ENCODE results near the gene SYNE1.
"Not testable (repeated sequence)": the region's sequence is repeated elsewhere in the genome, so short reads cannot be mapped to it uniquely, and the experiment has no call there.

The SYNE1 gene

GRCh38 chr6:152368751-152369624, 268.2 kb downstream of the SYNE1 start:
- no peak for DNase-seq (ENCODE audit: low read depth)

DNA sequence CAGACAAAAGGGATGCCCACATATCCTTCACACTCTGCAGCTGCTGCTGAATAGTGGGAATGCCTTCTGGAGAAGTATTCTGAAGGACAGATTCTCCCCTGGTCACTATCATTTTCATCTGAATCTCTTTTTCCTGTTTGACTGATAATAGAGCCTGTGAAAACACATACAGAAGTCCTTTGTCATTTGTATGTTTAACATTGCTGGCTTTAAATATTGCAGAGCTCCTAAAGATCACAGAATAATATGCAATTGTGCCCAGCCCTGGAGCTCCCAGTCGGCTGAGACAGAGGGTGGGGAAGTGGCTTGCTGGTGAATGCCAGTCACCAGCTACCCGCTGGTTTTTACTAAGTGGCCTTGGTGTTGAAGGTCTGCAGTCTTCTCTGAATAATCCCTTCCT, 272.3 kb downstream of the SYNE1 start:
- no peak for DNase-seq (ENCODE audit: low read depth)

DNA sequence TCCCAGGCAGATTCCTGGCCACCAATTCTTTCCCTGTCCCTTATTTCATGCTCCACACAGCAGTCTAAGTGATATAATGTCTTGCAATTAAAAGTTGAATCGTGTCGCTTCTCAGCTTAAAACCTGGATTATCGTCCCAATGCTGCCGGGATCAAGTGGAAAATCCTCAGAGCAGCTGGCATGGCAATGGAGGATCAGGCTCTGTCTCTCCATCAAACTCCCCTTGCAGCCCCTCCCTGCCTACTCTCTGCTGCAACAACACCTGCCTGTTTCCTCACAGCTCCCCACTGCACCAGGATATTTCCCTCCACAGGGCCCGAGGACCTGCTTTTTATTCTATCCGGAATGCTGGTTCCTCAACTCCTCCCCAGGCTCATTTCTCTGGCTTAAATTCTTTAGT, 277.1 kb downstream of the SYNE1 start:
- DNase-seq (ENCODE audit: low read depth): no peak

DNA sequence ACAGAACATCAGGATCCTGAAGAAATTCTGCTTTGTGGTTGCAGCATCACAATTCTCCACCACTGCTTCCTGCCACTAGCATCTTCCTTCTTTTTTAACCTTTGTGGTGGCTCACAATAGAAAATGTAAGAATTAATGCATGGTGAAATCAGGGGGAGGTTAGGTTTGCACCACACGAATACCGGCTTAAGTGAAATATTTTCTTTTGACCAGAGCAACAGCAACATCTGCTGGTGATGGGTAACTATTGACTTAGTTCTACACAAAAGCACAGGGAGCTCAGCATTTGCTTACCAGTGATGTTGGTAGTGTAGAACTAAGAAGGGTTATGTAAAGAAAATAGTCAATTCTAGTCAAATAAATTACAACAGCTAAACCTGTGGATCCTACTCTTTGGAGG, 280.5 kb downstream of the SYNE1 start:
- DNase-seq (ENCODE audit: low read depth): no peak

DNA sequence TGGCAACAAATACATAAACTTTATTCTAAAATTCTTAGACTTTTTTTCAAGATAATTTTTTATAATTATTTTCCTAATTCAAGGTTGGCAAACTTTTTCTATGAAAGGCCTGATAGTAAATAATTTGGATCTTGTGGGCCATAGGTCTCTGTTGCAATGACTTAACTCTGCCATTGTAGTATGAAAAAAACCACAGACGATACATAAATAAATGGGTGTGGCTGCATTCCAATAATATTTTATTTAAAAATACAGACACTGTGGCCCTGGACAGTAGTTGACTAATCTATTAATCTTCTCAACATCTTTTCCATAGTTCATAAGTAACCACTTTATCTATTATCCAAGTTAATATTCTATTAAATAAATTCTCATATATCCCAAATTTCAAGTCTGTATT, 281.1 kb downstream of the SYNE1 start:
- no peak for DNase-seq (ENCODE audit: low read depth)

- no peak for DNase-seq (ENCODE audit: low read depth)
These were observed 282.0 kb downstream of the SYNE1 start for GRCh38 chr6:152355166-152355565.

DNA sequence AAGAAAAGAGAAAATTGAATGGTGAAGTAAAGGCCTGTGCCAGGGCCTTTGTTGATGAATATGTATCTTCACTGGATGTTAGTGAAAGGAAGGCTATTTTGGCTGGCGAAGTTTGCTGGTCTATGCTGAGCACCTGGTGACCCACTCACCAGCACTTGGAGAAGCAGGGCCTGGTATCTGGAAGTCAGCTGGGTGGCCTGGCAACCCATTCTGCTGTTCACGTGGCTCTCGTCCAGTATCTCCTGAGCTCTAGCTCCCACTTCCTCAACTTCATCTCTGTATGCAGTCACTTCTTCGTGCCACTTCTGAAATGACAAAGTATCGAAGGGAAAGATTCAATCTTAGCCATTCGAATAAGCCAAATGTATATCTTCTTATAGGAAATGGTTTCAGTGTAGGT, 283.7 kb downstream of the SYNE1 start:
- no peak for DNase-seq (ENCODE audit: low read depth)

GRCh38 chr6:152351742-152352141, 285.4 kb downstream of the SYNE1 start:
- DNase-seq (ENCODE audit: low read depth): no peak

DNA sequence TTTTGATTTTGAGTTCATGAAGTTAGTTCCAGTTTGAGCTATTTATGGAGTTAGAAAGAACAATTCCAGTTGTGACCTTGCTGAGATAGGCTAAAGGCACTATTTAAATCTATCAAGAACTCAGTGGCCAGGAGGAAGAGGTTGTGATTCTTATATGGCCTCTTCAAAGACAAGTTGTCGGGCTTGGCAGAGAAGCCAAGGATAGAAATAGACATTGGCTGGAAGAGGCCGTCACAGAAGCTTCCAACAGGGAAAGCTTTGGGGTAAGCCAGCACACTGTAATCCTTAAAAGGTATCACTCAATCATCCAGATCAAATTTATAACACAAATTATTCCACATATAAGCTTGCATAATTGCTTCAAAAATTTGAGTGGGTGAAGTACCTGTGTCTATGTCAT, 286.1 kb downstream of the SYNE1 start:
- no peak for DNase-seq (ENCODE audit: low read depth)

GRCh38 chr6:152348116-152348515, 289.0 kb downstream of the SYNE1 start:
- DNase-seq (ENCODE audit: low read depth): no peak

DNA sequence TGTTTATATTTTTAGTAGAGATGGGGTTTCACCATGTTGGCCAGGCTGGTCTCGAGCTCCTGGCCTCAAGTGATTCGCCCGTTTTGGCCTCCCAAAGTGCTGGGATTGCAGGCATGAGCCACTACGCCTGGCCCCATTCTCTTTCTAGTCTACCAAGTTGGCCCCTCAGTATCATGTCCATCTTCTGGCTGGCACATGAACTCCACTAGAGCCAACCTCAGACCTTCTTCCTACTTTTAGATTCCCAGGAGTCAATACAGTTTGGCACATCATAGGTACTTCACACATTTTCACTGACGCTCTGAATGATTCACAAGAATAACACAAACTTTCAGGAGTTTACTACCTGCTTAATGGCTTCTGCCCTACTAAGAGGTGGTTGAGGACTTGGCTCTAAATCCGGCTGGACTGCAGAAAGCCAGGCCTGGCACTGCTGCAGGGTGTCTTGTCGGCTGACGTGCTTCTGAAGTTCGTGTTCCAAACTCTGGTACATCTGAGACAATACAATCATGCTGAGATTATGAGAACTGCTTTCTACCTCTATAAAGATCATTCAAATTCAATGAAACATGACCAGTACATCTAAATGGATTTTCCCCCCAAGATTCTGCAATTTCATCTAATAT, 293.3 kb downstream of the SYNE1 start:
- no peak for DNase-seq (ENCODE audit: low read depth)

GRCh38 chr6:152341596-152341995, 295.6 kb downstream of the SYNE1 start:
- DNase-seq (ENCODE audit: low read depth): no peak

DNA sequence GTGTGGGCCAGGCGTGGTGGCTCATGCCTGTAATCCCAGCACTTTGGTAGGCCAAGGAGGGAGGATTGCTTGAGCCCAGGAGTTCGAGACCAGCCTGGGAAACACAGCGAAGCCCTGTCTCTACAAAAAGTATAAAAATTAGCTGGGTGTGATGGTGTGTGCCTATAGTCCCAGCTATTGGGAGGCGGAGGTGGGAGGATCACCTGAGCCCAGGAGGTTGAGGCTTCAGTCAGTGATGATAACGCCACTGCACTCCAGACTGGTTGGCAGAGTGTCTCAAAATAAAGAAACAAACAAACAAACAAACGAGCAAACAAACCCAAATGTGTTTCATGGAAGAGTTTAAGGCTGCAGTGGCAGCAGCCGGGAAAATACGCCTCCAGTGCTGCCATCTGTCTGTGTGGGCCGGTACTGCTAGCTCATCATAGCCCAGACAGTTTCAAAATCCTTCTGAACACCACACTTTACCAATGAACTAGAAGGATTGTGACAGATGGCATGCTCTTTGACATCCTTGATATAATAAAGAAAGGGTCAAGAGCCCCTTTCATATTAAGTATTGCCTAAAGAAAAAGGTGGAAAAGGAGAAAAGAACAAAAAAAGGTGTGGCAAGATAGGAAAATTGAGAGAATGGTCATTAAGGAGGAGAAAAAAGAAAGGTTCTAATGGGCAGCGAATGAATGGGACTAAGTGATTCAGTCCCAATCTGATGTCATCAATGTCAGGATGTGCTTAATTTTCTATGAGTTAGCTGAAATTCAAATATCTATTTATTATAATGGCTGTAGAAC, 298.6 kb downstream of the SYNE1 start:
- DNase-seq (ENCODE audit: low read depth): peak; percentile 28

DNA sequence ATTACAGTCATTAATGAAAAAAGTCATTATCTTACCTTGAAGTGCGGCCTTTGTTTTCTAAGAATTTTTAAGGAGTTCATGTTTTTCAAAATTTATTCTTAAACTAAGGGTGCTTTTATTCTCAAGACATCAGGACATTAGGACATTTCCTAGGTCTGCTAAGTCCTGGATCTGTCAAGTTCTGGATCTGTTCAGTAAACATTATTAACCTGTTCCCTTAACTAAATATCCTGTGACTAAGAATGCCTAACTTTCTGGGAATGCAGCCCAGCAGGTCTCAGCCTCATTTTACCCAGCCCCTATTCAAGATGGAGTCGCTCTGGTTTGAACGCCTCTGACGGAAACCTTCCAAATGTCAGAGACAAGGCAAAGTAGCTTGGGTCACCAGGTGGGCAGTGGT, 302.6 kb downstream of the SYNE1 start:
- no peak for DNase-seq (ENCODE audit: low read depth)

- DNase-seq (ENCODE audit: low read depth): no peak
These were observed 306.2 kb downstream of the SYNE1 start for GRCh38 chr6:152330961-152331360.

- no peak for DNase-seq (ENCODE audit: low read depth)
These were observed 307.3 kb downstream of the SYNE1 start for GRCh38 chr6:152329638-152330448.

DNA sequence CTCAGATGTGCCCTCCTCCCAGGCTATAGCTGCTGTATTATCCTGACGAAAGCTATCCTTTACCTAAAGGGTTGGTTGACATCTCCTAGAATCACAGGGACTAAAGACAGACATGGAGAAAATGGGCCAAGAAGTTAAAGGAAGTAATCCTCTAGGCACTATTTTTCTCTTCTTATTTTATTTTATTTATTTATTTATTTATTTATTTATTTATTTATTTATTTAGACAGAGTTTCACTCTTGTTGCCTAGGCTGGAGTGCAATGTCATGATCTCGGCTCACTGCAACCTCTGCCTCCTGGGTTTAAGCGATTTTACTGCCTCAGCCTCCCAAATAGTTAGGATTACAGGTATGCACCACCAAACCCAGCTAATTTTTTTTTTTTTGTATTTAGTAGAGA, 309.0 kb downstream of the SYNE1 start:
- not testable (repeated sequence) for DNase-seq (ENCODE audit: low read depth)

- no peak for DNase-seq (ENCODE audit: low read depth)
These were observed 313.8 kb downstream of the SYNE1 start for GRCh38 chr6:152323376-152323775.

- DNase-seq (ENCODE audit: low read depth): no peak
These were observed 318.9 kb downstream of the SYNE1 start for GRCh38 chr6:152318278-152318677.

DNA sequence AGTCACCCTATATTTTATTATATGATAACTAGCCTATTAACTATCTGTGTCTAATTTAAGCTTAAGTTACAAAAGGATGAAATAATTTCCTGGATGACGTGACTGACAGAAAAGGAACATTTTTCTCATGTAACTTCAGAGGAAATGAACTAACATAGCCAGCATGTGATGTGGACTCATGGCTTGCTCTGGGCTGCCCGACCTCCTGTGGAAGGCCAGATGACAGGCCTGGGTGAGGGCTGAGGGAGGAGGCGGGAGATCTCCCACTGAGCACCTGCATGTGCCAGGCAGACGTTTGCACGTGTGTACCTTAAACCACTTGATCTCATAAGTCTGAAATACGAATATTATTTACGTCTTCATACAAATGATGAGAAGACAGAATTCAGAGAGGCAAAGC, 321.1 kb downstream of the SYNE1 start:
- DNase-seq (ENCODE audit: low read depth): no peak

- DNase-seq (ENCODE audit: low read depth): no peak
These were observed 322.7 kb downstream of the SYNE1 start for GRCh38 chr6:152314483-152314832.

All from stimulated activated CD4-positive, alpha-beta T cell treated with anti-CD3 and anti-CD28 coated beads, Interleukin-2, amount 100 ng/mL, for 4 hours (primary cell).